Sciatic nerve (tissue), 2 donors: ENCODE results near the gene MAEA. TPM values are rescaled to one million over a fixed set of nuclear protein-coding genes. Genes with fewer than 3 reads are reported as not detected.
A peak's percentile ranks its signal among the peaks of the same experiment; 100 is the strongest.
"Not testable (repeated sequence)": the region's sequence is repeated elsewhere in the genome, so short reads cannot be mapped to it uniquely, and the experiment has no call there.

ENCODE experiments used
- ATAC-seq: fragments of 200-7000 bp; cut with Tn5 transposase; one replicate; pipeline ENCODE4 v1.9.1; 2020; ENCODE audit warnings: mild to moderate bottlenecking, moderate library complexity
- DNase-seq: peaks from one replicate; pipeline ENCODE4 v3.0.0-alpha.2; 2020; ENCODE audit warnings: low spot score
- intact Hi-C: fragments of 100-400 bp; cut with DNase I; formaldehyde crosslinking; loops from one replicate; pipeline ENCODE4 v1.14.2; 2022
- total RNA-seq: library from RNA; stranded (reverse); fragmentation: NEBNext Ultra II Directional; extraction: Animal tissue kit (Norgen Biotek cat#: 25700); gene quantifications from one replicate; pipeline ENCODE4 v1.2.1, GENCODE V29; 2021
- donor health status: DM: no; HTN: no; CAD: no.
- donor health status: DM: no; HTN: no; CAD: no.

Gene MAEA
- total RNA-seq, 1 donor from 2014 or later, result 68.6 TPM

DNA sequence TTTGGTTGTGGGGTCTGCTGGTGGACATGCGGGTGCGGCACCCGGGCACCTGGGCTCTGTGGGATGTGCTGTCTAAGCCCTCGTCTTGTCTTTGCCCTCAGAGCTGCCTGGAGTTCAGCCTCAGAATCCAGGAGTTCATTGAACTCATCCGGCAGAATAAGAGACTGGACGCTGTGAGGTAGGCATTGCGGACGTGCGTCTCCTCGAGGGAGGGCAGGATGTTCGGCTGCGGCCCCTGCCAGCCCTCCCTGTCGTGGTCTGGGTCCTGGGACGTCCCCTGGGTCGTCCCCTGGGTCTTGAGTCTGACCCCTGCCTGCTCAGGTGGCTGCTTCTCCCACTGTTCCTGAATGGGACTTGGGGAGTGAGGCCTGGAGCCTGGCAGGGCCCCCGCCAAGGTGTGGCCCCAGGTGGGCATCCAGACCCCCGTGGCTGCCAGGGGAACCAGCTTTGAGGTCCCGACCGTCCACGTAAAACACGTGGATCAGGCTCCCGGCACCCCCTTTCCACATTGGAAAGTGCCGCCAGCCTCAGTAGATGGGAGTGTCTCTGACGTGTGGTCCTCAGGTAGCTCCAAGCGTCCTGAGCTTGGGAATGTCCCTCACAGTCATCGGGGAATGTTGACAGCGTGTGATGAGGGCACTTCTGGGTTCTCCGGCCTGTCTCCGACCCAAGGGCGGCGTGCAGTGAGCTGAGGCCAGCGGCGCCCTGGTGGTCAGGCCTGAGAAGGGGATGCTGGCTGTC, 38.0 kb downstream of the MAEA start:
- DNase-seq (no peak), ATAC-seq (no peak)
- intact Hi-C loops, result no loop called here

DNA sequence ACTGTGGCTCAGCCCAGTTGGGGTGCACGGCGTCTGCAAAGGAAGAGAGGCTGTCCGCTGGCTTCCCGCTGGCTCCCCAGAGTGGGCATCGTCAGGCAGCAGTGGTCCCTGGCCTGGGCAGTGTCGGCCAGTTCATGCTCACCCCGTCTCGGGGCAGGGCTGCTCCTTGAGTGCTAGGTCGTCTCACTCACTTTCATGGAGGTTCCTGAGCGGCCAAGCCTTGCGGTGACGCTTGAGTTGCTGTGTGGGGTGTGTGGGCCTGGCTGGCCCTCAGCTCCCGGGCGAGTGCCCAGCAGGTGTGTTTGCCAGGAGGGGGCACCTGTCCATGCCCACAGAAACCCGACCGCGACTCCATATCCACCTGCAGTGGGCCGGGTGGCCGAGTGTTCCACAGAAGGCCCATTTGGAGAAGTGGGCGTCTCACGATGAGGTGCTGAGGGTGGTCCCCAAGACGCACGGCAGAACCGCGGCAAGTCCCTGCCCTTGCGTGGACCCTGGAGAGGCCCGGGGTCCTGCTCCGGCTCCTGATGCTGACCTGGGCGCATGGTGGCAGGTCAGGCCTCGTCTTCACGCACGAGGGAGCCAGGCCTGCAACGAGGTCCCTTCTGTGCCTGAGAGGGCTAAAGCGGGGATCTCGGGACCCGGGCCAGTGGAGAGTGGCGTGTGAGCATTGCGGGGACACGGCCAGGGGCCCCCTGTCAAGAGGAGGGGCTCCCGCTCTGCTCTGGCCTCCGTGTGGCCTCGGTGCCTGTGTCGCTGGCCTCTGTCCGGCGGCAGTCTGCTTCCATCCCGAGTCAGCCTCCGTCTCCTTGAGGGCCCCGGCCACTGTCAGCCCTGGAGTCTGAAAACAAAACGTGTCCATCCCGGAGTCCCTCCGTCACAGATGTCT, 38.8 kb downstream of the MAEA start:
- intact Hi-C loops, result no loop called here
- ATAC-seq, result no peak
- no peak for DNase-seq

DNA sequence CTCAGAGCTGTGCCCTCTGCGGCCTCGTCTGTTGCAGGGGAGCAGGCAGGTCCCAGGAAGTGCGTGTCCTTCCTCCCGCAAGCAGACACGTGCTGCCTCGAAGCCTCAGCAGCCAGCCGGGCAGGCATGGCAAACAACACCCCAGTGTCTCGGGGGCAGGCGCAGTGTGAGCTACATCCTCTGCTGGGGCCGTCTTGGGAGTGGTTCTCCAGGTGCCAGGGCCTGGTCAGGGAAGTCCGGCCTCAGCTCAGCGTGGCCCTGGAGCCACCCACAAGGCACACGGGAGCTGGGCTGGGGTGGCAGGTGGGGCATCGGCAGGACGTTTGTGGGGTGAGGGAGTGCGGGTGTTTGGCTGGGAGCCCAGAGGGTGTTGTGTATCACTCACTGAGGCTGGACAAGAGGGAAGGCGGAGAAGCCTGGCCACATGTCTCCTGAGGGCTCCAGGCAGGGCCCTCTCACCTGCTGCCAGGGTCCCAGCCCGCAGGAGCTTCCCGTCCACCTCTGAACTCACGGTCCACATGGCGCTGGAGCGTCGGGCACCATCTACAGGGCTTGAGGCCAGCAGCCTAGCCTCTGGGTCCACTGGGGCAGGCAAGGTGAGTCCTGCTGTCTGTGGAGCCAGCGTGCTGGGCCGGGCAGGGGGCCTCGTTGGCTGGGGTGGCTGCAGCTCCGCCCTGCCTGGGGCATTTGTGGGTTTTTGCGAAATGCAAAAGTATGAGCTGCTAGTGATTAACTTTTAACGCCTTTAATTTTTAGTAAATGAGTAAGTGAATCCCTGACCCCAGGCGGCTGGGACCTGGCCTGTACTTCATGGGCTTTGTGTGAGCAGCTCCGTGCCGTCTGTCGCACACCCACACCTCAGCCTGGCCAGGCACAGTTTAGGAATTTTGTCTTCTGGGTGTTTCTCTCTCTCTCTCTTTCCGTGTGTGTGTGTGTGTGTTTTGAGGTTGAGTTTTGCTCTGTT, 40.0 kb downstream of the MAEA start:
- intact Hi-C loops, result no loop called here
- DNase-seq, result no peak
- ATAC-seq, result peak; percentile 18

DNA sequence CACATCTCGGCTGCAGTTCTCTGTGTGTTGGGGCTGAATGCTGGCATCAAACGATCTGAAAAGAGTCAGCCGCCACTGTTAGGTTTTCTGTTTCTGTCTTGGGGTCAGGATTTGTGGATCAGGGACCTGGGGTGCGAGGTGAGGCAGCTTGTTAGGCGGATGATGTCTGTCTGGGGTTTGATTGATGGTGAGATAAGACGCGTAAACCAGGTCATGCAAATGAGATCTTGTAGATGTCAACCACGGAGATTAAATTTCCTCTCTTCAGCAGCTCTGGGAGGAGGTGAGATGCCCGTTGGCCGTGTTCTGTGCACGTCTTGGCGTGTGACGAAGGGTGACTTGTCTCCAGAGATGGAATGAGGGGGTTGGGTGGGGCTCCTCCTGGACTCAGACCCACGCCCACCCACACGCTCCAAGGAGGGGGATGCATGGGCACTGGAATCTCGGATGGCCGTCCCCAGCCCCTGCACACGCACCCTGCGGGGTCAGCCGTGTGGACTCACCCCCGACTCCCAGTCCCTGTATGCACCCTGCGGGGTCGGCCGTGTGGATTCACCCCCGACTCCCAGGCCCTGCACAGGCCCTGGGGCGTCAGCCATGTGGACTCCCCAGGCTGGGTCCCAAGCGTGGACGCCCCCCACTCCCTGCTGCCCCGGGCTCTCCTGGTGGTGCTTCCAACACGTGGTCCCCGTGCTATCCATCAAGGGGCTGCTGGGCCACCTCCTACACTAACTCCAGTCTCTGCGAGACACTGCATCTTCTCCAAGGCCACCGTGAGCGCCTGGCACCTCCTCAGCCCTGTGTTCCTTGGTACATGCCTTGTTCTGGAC, 41.3 kb downstream of the MAEA start:
- ATAC-seq (no peak), DNase-seq (no peak)
- intact Hi-C loops, result no loop called here

DNA sequence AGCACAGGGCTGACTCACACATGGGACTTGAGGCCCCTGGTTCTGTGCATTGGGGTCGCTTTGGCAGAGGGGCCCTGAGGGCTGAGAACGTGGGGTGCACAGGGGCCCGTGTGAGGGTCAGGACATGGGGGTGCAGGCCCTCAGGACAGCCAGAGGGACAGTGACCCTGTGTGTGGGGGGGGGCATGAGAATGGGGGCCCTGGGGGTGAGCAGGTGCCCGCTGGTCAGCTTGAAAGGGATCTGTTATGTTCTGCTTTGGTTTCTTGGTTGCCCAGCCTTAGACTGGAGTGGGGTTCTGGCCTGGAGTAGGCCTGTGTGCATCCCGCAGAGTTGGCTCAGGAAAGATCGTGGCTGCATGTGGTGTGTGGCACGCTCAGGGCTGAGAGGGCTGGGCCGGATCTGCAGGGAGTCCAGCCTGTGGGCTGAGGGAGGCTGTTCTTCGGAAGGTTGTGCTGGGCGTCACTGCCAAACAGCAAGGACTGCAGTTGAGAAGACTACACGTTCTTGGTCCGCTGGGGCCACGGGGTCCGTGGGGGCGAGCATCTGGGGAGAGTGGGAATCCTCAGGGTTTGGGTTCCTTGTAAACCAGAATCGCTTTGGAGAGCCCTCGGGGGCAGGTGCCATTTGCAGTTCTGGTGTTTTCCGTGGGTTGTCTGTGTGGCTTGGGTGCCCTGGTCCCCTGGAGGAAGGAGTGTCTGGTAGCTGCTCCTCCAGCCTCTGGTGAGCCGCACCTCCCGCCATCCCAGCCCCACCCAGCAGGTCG, 42.1 kb downstream of the MAEA start:
- DNase-seq, result no peak
- ATAC-seq, result no peak
- intact Hi-C loops, result no loop called here

DNA sequence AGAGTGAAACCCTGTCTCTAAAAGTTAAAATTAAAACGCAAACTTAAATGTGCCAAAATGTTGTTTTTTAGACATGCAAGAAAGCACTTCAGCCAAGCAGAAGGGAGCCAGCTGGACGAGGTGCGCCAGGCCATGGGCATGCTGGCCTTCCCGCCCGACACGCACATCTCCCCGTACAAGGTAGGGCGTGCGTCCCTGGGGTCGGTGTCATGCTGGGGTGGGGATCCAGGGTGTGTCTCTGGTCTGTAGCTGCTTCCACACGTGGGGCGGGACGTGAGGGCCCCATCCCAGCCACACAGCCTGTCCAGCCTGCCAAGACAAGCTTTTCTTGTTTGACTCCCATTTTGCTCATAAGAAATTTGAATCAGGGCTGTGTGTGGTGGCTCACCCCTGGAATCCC, 43.0 kb downstream of the MAEA start:
- no peak for ATAC-seq

DNA sequence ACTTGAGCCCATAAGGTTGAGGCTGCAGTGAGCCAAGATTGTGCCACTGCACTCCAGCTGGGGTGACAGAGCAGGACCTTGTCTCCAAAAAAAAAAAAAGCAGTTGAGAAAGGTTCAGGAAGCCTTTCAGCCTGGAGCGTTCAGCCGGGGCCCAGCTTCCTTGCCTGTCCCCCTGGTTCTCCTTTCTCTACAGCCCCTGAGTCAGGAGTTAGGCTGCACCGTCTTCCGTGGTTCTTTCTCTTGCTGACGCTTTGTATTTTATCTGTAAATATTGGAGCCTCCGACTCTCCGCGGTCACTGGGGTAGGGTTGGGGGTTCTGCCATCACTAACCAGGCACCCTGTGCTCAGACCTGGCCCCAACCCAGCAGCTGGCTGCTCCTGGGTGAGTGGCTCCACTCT, 43.6 kb downstream of the MAEA start:
- DNase-seq (no peak), ATAC-seq (peak; percentile 19)
- intact Hi-C loops, result no loop called here

More for the DNA sequence above, 43.0 kb downstream of the MAEA start:
- intact Hi-C loops, result no loop called here
- DNase-seq, result no peak

DNA sequence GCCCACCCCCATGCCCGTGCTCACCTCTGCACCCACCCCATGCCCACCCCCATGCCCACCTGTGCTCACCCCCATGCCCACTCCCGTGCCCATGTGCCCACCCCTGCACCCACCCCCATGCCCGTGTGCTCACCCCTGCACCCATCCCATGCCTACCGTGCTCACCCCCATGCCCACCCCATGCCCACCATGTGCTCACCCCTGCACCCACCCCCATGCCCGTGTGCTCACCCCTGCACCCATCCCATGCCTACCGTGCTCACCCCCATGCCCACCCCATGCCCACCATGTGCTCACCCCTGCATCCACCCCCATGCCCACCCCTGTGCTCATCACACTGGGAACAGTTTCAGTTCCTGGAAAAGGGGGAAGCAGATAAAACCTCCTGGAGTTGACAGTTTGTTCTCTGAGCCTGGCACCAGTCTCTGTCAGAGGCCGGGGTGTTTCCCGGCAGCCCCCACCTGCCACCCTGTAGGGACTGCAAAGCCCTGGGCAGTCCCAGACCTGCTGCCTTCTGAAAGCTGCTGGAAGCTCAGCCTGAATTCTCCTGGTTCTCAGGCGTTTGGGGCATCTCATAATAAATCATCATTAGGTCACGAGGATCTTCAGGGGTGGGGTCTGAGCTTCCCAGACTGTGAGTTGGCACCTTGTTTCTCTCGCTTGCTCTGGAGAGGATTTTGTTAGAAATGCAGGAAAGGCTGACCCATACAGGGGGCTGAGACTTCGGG, 44.3 kb downstream of the MAEA start:
- peak; percentile 18 for ATAC-seq
- DNase-seq, intact Hi-C loops: not testable (repeated sequence)

DNA sequence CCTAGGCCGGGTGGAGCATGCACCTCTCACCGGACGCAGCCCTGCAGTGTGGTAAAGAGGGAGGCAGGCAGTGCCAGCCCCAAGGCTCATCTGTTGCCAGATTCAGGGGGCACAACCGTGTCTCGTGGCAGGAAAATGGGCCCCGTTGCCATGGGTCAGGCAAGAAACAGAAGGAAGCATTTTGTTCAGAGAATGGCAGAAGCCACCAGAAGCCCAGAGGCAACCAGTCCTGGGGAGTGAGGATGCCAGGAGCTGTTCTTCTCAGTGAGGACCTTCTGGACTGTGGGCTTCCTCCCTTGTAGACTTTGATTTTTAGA, 44.8 kb downstream of the MAEA start:
- ATAC-seq (no peak), DNase-seq (no peak)
- intact Hi-C loops, result no loop called here

DNA sequence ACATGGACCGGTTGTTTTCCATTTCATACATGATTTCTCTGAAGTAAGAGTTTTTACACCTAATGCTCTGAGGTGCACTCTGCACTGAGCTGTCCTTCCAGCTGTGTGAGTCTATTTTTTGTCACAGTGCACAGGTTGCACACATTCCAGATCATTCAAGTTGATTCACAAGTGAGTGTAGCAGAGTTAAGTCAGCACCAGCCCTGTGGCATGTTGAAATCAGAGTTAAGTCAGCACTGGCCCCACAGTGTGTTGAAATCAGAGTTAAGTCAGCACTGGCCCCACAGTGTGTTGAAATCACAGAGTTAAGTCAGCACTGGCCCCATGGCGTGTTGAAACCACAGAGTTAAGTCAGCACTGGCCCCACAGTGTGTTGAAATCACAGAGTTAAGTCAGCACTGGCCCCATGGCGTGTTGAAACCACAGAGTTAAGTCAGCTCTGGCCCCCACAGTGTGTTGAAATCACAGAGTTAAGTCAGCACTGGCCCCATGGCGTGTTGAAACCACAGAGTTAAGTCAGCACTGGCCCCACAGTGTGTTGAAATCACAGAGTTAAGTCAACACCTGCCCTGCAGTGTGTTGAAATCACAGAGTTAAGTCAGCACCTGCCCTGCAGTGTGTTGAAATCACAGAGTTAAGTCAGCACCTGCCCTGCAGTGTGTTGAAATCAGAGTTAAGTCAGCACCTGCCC, 45.6 kb downstream of the MAEA start:
- DNase-seq, ATAC-seq, intact Hi-C loops: not testable (repeated sequence)

DNA sequence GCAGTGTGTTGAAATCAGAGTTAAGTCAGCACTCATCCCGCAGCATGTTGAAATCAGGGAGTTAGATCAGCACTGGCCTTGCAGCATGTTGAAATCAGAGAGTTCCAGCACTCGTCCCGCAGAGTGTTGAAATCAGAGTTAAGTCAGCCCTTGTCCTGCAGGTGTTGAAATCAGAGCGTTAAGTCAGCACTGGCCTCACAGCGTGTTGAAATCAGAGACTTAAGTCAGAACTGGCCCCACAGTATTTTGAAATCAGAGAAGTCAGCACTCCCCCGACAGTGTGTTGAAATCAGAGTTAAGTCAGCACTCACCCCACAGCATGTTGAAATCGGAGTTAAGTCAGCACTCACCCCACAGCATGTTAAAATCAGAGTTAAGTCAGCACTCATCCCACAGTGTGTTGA, 46.4 kb downstream of the MAEA start:
- no peak for DNase-seq
- ATAC-seq, result no peak
- intact Hi-C loops, result no loop called here

DNA sequence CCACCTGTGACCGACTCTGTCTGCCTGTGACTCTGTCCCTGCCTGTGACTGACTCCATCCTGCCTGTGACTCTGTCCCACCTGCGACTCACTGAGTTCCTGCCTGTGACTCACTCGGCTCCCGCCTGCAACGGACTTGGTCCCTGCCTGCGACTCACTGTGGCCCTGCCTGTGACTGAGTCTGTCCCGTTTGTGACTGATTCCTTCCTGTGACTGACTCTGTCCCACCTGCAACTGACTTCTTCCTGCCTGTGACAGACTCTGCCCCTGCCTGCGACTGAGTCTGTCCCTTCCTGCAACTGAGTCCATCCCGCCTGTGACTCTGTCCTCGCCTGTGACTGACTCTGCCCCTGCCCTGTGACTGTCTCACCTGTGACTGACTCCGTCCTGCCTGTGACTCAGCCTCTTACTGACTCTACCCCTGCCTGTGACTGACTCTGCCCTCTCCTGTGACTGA, 47.7 kb downstream of the MAEA start:
- ATAC-seq (no peak), DNase-seq (no peak)
- intact Hi-C loops, result no loop called here

DNA sequence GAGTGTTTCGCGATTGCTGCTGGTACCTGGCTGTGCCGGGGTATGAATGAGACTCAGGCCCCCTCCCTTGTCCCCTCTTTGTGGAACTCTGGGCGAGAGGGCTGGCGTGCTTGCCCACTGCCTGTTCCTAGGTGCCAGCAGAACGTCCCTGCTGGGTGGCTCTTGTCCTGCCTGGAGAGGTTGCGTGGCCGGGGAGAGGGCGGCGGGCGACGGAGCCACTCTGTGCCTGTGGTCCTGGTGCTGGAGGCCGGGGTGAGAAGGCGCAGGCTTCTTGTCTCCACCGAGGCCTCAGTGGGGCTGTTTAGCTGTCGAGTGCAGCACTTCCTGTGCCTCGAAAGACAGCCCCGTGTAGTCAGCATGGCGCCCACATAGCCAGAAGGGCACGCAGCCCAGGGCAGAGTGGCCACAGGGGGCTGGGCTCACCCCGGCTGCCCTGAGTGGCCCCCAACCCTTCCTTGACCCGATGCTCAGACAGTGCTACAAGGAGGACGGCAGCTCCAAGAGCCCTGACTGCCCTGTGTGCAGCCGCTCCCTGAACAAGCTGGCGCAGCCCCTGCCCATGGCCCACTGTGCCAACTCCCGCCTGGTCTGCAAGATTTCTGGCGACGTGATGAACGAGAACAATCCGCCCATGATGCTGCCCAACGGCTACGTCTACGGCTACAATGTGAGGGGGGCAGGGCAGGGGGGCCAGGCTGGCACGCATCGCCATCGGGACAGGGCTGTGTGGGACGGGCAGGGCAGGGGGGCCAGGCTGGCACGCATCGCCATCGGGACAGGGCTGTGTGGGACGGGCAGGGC, 48.5 kb downstream of the MAEA start:
- intact Hi-C loops, result no loop called here
- DNase-seq, result no peak
- ATAC-seq, result no peak

DNA sequence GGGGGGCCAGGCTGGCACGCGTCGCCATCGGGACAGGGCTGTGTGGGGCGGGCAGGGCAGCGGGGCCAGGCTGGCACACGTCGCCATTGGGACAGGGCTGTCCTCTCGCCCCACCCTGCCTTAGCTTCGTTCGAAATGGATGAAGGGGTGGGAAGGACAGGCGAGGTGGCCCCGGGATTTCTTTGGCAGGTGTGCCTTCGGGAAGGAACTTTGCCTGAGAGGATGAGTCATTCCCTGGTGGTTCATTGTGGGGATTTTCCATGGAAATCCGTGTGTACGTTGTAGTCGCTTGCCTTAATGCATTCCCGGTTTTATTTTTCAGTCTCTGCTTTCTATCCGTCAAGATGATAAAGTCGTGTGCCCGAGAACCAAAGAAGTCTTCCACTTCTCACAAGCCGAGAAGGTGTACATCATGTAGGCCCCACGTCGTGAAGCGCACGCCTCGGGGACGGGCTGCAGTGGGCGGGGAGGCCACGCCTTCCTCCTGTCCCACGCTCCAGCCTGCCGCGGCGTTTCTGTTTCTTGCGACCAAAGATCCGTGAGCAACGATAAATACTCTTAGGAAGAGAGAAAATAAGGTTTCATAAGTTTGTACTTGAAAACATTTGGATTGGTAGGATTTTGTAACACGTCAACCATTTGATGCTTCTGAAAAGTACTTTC, 49.2 kb downstream of the MAEA start:
- intact Hi-C loops, result no loop called here
- ATAC-seq, result no peak
- no peak for DNase-seq

DNA sequence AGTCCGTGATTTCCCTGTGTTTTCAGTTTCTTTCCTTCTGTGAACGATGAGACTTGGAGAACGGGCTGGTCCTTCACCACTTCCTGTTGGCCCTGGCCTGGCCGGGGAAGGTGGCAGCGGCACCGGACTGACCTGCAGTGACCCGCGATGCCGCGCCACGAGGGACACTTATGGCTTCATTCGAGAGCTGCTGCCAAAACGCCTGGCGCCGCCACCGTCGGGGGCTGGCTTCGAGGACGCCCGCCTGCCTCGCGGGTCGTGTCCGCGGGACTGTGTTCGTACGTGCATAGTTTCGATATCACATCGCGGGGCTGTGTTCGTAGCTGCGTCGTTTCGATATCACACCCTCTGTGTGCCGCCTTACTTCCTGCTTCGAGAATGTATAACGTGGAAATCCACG, 49.8 kb downstream of the MAEA start:
- DNase-seq (no peak), ATAC-seq (no peak)
- intact Hi-C loops, result no loop called here
